Hepatocyte (in vitro differentiated cells): ENCODE results near the gene ISL2. TPM values are rescaled to one million over a fixed set of nuclear protein-coding genes. Genes with fewer than 3 reads are reported as not detected.

ENCODE experiments used
- DNase-seq: peaks from one replicate; pipeline ENCODE4 v3.0.0-alpha.2; 2016; ENCODE audit warnings: low spot score
- H2AFZ ChIP-seq: fragments of 200-600 bp; sonication (generic); 2 replicates; pipeline ENCODE4 v1.6.0; 2016; ENCODE audit warnings: antibody characterized with exemption, mild to moderate bottlenecking
- H3K27ac ChIP-seq: fragments of 200-600 bp; sonication (generic); 2 replicates; pipeline ENCODE4 v1.5.1; 2016; ENCODE audit warnings: mild to moderate bottlenecking
- H3K27me3 ChIP-seq: fragments of 200-600 bp; sonication (generic); 2 replicates; pipeline ENCODE4 v1.6.1; 2016
- H3K36me3 ChIP-seq: fragments of 200-600 bp; sonication (generic); replicated peaks from 2 replicates; pipeline ENCODE4 v1.5.1; 2016; ENCODE audit warnings: low read depth; ENCODE audit not compliant: insufficient read depth
- H3K4me1 ChIP-seq: fragments of 200-600 bp; sonication (generic); 2 replicates; pipeline ENCODE4 v1.5.1; 2016; ENCODE audit warnings: mild to moderate bottlenecking, moderate library complexity; ENCODE audit not compliant: insufficient read depth
- H3K4me2 ChIP-seq: fragments of 200-600 bp; sonication (generic); 2 replicates; pipeline ENCODE4 v1.6.0; 2016
- H3K4me3 ChIP-seq: fragments of 200-600 bp; sonication (generic); 2 replicates; pipeline ENCODE4 v1.5.1; 2016; ENCODE audit warnings: mild to moderate bottlenecking
- H3K79me2 ChIP-seq: fragments of 200-600 bp; sonication (generic); 2 replicates; pipeline ENCODE4 v1.6.0; 2017; ENCODE audit warnings: mild to moderate bottlenecking
- H3K9me2 ChIP-seq: fragments of 200-600 bp; sonication (generic); replicated peaks from 2 replicates; pipeline ENCODE4 v1.6.0; 2017; ENCODE audit warnings: mild to moderate bottlenecking; ENCODE audit not compliant: insufficient read depth
- H3K9me3 ChIP-seq: fragments of 200-600 bp; sonication (generic); 2 replicates; pipeline ENCODE4 v1.5.1; 2016; ENCODE audit warnings: low read depth, mild to moderate bottlenecking
- H4K20me1 ChIP-seq: fragments of 200-600 bp; sonication (generic); 2 replicates; pipeline ENCODE4 v1.6.0; 2016; ENCODE audit warnings: mild to moderate bottlenecking; ENCODE audit not compliant: insufficient read depth, poor library complexity, severe bottlenecking
- EZH2 ChIP-seq: fragments of 200-600 bp; sonication (generic); IDR thresholded peaks from 2 replicates; pipeline ENCODE4 v1.6.1; 2016; ENCODE audit warnings: antibody characterized with exemption, mild to moderate bottlenecking, borderline replicate concordance
- EZH2phosphoT487 ChIP-seq: fragments of 200-600 bp; sonication (generic); IDR thresholded peaks from one replicate; pipeline ENCODE4 v1.6.1; 2018; ENCODE audit warnings: antibody characterized with exemption, mild to moderate bottlenecking, low read depth, moderate library complexity; ENCODE audit not compliant: unreplicated experiment, severe bottlenecking
- WGBS: methylation state at CpG from one replicate; pipeline ENCODE4 v1.1.6; 2016; ENCODE audit warnings: low lambda C conversion rate; ENCODE audit errors: missing lambda C conversion rate; 5-methylcytosine and 5-hydroxymethylcytosine counted together
- polyA plus RNA-seq: library from polyadenylated mRNA; unstranded; fragments of >200 nt; fragmentation: Nextera tagmentation; extraction: Ambion mirVana; gene quantifications from 2 replicates; pipeline ENCODE4 v1.2.1, GENCODE V29; 2016
- total RNA-seq: library from RNA; depleted of rRNA; stranded (reverse); fragments of >200 nt; gene quantifications from 2 replicates; pipeline ENCODE4 v1.2.3, GENCODE V29; 2014
- TF ChIP-seq, protein P1 (sequence below): fragments of 200-600 bp; sonication (generic); IDR thresholded peaks from 2 replicates; pipeline ENCODE4 v1.5.1; 2016; ENCODE audit warnings: antibody characterized with exemption, mild to moderate bottlenecking; ENCODE audit not compliant: poor library complexity

ISL2 gene
- total and polyA plus RNA-seq, 2 experiments from 2014 or later, result 3.9 to 4.7 TPM

DNA sequence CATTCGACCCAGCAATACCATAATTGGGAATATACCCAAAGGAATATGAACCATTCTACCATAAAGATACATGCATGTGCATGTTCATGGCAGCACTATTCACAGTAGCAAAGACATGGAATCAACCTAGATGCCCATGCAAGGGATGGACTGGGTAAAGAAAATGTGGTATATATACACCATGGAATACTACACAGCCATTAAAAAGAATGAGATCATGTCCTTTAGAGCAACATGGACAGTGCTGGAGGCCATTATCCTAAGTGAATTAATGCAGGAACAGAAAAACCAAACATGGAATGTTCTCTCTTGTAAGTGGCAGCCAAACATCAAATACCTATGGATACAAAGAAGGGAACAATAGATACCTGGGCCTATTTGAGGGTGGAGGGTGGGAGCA is 32.7 kb upstream of the ISL2 start:
- Histone ChIP-seq H3K4me2 (no peak overlapping the region), H3K9me3 (no peaks in the 10 kb centered on the region), H2AFZ (no peak overlapping the region), H3K27me3 (no peaks in the 10 kb centered on the region), H3K27ac (no peak overlapping the region), H3K79me2 (peaks cover 98% of the 10 kb centered on the region), H4K20me1 (peaks cover 84% of the 10 kb centered on the region), H3K4me1 (peaks cover 3% of the 10 kb centered on the region), H3K9me2 (no peaks in the 10 kb centered on the region), H3K36me3 (no peaks in the 10 kb centered on the region), H3K4me3 (no peak overlapping the region)
- 100% methylated on average over 1 of the region's 1 CpG for WGBS
- no peak for TF ChIP-seq EZH2
- no peak for TF ChIP-seq EZH2phosphoT487
- TF ChIP-seq, protein P1, sequence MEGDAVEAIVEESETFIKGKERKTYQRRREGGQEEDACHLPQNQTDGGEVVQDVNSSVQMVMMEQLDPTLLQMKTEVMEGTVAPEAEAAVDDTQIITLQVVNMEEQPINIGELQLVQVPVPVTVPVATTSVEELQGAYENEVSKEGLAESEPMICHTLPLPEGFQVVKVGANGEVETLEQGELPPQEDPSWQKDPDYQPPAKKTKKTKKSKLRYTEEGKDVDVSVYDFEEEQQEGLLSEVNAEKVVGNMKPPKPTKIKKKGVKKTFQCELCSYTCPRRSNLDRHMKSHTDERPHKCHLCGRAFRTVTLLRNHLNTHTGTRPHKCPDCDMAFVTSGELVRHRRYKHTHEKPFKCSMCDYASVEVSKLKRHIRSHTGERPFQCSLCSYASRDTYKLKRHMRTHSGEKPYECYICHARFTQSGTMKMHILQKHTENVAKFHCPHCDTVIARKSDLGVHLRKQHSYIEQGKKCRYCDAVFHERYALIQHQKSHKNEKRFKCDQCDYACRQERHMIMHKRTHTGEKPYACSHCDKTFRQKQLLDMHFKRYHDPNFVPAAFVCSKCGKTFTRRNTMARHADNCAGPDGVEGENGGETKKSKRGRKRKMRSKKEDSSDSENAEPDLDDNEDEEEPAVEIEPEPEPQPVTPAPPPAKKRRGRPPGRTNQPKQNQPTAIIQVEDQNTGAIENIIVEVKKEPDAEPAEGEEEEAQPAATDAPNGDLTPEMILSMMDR, result no peak
- DNase-seq, result no peak

DNA sequence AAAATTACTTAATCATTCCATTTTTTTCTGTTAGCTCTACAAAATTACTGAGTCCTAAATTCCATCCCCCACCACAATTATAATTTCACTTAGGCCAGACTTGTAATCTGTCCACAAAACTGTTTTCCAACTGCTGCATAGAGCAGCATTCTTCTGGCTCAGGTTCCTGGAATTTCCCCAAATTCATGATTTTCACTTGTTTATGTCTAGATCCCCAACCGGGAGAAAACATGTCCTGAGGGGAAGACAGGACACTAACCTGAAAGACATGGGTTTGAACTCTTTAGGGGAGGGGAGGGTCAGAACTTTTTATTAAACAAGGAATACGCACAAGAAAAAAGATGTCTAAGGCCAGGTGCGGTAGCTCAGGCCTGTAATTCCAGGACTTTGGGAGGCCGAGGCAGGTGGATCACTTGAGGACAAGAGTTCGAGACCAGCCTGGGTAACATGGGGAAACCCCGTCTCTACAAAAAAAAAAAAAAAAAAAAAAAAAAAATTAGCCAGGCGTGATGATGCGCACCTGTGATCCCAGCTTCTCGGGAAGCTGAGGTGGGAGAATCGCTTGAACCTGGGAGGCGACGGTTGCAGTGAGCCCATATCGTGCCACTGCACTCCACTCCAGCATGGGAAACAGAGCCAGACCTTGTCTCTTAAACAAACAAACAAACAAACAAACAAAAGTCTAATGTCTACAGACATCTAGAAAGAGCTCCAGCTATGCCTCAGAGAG is 26.8 kb upstream of the ISL2 start:
- H3K79me2 ChIP-seq, result peaks cover 64% of the 10 kb centered on the region
- WGBS, result 84% methylated on average over 12 of the region's 13 CpGs
- H3K4me2 ChIP-seq, result peak overlapping the region; percentile 91
- peaks cover 3% of the 10 kb centered on the region for H3K4me1 ChIP-seq
- no peak overlapping the region for H2AFZ ChIP-seq
- H3K27ac ChIP-seq, result peak overlapping the region; percentile 95
- peaks cover 40% of the 10 kb centered on the region for H4K20me1 ChIP-seq
- H3K4me3 ChIP-seq, result peak overlapping the region; percentile 81
- DNase-seq, result no peak
- H3K36me3 ChIP-seq, result no peaks in the 10 kb centered on the region
- TF ChIP-seq, protein P1, result no peak
- TF ChIP-seq EZH2 (no peak), EZH2phosphoT487 (no peak)
- no peaks in the 10 kb centered on the region for H3K9me3 ChIP-seq
- no peaks in the 10 kb centered on the region for H3K9me2 ChIP-seq
- H3K27me3 ChIP-seq, result no peaks in the 10 kb centered on the region

DNA sequence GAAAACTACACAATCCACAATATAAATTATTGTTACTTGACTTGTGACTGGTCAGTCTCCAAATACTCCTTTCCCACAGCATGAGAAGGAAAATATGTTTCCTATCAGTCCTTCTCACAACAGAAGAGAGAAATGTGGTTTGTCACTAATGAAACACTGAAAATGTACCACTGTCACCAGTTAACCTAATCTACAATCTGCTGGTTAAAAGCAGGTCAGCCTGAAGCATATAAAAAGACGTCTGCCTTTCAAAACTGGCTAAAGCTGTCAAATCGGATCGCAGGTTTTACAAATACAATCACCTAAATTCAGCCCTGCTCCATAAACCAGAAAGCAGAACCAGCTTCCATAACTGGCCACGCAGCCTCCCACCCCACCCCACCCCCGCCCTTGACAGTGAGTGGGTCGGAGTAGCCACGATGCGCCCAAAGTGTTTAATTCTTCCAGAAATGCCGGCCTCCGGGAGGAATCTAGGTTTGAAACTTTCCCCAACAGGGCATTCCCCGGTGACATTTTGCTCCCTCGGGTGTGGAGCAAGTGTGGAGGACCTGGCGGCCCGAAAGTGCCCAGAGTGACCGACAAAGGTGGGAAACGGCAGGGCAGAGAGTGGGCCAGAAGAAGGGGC is 26.0 kb upstream of the ISL2 start:
- Histone ChIP-seq H3K79me2 (peaks cover 56% of the 10 kb centered on the region), H3K9me2 (no peaks in the 10 kb centered on the region), H3K4me3 (peak overlapping the region; percentile 81), H3K36me3 (no peaks in the 10 kb centered on the region), H3K9me3 (no peaks in the 10 kb centered on the region), H2AFZ (peak overlapping the region; percentile 64), H4K20me1 (peaks cover 33% of the 10 kb centered on the region), H3K27ac (peak overlapping the region; percentile 95), H3K27me3 (no peaks in the 10 kb centered on the region), H3K4me2 (peak overlapping the region; percentile 91), H3K4me1 (peaks cover 3% of the 10 kb centered on the region)
- WGBS, result 5% methylated on average over 16 of the region's 16 CpGs
- TF ChIP-seq EZH2 (no peak), EZH2phosphoT487 (no peak)
- TF ChIP-seq, protein P1, result no peak
- DNase-seq, result peak; percentile 36
